ENCODE data around the gene SERTAD4. TPM values are rescaled to one million over a fixed set of nuclear protein-coding genes. Genes with fewer than 3 reads are reported as not detected.
"Not testable (repeated sequence)": the region's sequence is repeated elsewhere in the genome, so short reads cannot be mapped to it uniquely, and the experiment has no call there.

Gene SERTAD4
- 5.7 TPM for total RNA-seq

GRCh38 chr1:210232511-210233215 is at the start of gene SERTAD4:
Gene SERTAD4, plus strand, starts transcription at chr1:210232796. Its CDS starts 5,165 bp downstream, at chr1:210237961.
- peak; percentile 67 for DNase-seq

- DNase-seq: no peak
These were observed 47.5 kb upstream of the SERTAD4 start for GRCh38 chr1:210185063-210185462.

GRCh38 chr1:210187849-210188606 is 44.6 kb upstream of the SERTAD4 start:
- not testable (repeated sequence) for DNase-seq

- no peak for DNase-seq
These were observed 43.2 kb upstream of the SERTAD4 start for GRCh38 chr1:210189426-210189825.

- no peak for DNase-seq
These were observed 36.9 kb upstream of the SERTAD4 start for GRCh38 chr1:210195635-210196160.

DNA sequence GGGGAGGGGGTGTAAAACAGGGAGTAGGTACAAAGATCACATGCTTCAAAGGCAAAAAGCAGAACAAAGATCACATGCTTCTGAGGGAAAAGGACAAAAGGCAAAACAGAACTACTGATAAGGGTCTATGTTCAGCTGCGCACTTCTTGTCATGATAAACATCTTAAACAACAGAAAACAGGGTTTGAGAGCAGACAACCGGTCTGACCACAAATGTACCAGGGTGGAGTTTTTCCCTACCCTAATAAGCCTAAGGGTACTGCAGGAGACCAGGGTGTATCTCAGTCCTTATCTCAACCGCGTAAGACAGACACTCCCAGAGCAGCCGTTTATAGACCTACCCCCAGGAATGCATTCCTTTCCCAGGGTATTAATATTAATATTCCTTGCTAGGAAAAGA is 36.3 kb upstream of the SERTAD4 start:
- DNase-seq: not testable (repeated sequence)

DNA sequence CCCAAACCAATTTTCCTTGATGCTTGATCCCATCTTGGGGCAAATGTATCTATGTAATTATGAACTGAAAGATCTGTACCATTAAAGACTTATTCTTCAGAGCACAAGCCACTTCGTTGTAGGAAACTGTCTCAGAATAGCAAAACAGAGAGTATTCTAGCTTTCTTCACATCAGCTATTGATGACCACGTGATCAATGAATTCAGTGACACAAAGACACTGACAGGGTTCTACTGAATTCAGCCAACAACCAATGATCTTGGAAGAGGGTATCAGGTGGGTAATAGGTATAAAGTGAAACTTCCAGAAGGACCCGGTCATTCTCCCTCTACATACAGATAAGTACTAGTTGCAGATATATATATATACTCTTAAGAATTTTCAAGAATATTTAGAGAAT is 33.8 kb upstream of the SERTAD4 start:
- DNase-seq: no peak

DNA sequence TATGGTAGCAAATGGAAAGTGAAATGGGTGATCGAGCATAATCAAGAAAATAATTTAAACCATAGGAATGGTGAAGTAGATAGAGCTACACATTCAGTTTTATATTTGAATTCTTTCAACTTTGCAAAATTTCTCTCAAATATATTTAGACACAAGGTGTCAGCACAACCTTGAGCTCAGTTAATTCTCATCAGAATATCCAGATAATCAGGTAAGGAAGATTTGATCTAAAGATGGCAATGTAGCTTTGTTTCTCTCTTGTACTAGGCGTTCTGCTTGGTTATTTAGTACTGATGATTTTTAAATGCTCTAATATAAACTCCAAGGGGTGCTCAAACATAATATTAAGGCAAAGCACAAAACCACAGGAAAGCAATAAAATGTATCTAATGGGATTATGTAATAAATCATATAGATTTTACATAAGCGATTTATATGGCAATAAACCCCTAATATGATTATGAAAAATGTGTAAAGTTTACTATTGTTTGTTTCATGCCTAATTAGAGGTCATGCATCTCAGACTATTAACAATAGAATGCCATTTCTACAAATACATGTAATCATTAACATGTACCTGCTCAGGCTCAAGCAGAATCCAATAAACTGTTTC is 32.4 kb upstream of the SERTAD4 start:
- DNase-seq: no peak

DNA sequence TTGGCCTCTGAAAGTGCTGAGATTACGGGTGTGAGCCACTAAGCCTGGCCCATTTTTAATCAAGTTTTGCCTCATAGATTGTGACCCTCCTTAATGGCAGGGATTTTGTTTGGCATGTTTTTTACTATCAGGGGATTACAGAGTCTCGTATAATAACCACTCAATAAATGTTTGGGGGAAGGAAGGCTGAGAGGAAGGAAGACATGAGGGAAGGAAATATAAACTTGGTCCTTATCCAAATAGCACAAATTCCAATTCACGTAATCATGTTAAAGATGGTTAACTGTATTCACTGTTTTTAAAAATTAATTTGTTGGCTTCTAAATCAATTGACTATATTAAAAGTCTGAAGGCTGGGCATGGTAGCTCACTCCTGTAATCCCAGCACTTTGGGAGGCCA is 30.9 kb upstream of the SERTAD4 start:
- DNase-seq: no peak

- no peak for DNase-seq
These were observed 24.8 kb upstream of the SERTAD4 start for GRCh38 chr1:210207597-210208450.

- DNase-seq: no peak
These were observed 19.3 kb upstream of the SERTAD4 start for GRCh38 chr1:210213335-210213734.

GRCh38 chr1:210214573-210215409 is 17.8 kb upstream of the SERTAD4 start:
- no peak for DNase-seq

DNA sequence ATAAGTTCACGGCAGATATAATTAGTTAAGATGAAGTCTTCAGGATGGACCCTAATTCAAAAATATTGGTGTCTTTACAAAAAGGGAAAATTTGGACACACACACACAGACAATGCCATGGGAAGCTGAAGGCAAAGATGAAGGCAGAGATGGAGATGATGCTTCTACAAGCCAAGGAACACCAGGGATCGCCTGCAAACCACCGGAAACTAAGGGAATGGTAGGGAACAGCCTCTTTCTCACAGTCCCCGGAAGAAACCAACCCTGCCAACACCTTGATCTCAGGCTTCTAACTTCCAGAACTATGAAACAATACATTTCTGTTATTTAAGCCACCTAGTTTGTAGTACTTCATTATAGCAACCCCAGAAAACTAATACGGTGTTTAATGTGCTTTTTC is 15.1 kb upstream of the SERTAD4 start:
- no peak for DNase-seq

GRCh38 chr1:210218047-210218446 is 14.5 kb upstream of the SERTAD4 start:
- no peak for DNase-seq

GRCh38 chr1:210222340-210223006 is 10.1 kb upstream of the SERTAD4 start:
- no peak for DNase-seq

GRCh38 chr1:210223226-210223904 is 9.2 kb upstream of the SERTAD4 start:
- no peak for DNase-seq

- DNase-seq: no peak
These were observed 4.4 kb upstream of the SERTAD4 start for GRCh38 chr1:210228158-210228557.

GRCh38 chr1:210230149-210230695 is 2.4 kb upstream of the SERTAD4 start:
- no peak for DNase-seq

GRCh38 chr1:210231846-210232510 is 618 bp upstream of the SERTAD4 start:
- peak; percentile 67 for DNase-seq

Data from skin of body (tissue), 2 donors.